SK-N-DZ (cell line): Measurements from ENCODE around the gene ZFR2.
"Not testable (repeated sequence)": the region's sequence is repeated elsewhere in the genome, so short reads cannot be mapped to it uniquely, and the experiment has no call there.

Source experiments
- DNase-seq: peaks from one replicate; pipeline ENCODE4 v3.0.0-alpha.2; 2015; ENCODE audit warnings: low spot score

The ZFR2 gene

DNA sequence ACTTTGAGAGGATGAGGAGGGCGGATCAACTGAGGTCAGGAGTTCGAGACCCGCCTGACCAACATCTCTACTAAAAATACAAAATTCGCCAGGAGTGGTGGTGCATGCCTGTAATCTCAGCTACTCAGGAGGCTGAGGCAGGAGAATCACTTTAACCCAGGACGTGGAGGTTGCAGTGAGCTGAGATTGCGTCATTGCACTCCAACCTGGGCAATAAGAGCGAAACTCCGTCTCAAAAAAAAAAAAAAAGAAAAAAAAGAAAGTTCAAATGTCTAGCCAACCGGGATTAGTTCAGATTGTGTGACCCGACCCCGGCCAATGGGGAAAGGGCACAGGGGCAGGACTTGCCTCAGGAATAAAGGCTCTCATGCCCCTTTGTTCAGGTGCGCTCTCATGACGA lies 5.9 kb upstream of the ZFR2 start:
- not testable (repeated sequence) for DNase-seq

DNA sequence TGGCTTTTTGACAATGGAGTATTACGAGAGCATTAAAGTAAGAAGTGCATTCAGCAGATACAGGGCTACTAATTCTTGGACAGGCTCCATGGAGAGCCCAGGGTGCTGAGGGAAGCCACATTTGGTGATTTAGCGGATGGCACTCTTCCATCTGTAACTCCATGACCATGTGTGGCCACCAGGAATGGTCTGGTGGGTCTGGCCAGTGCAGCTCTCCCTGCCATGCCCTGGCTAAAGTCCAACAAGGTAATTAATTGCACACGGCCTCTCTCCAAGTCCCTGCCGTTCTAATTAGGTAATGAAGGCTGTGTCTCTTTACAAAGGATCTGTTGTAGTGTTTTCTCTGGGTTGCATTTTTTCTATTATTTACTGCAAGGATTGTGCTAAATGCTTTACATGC lies 4.3 kb upstream of the ZFR2 start:
- DNase-seq, result no peak

DNA sequence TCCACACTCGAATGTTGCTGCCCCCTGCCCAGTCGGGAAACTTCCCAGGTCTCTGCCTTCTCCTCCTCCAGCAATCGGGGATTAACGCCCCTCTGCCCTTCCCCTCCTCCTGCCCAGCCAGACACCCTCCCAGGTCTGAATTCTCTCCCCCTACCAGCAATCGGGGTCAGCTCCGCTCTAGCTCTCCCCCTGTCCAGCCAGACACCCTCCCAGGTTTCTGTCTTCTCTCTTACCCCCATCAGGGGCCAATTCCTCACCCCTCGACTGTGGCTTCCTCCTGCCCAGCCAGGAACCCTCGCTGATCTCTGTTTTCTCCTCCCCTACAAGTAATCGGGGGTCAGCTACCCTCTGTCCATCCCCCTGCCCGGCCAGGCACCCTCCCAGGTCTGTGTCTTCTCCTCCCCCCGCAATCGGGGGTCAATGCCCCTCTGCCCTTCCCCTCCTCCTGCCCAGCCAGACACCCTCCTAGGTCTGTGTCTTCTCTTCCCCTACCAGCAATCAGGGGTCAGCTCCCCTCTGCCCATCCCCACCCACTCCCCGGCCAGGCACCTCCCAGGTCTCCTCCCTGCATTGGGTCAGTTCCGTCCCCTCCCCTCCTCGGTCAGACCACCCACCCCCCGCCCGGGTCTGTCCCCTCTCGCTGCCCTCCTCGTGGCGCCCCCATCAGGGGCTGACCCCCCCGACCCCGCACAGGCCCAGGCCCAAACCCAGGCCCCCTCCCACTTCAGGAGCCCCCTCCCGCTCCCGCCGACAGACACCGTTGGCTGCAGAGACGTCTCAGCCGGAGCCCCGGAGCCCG lies 668 bp downstream of the ZFR2 start:
- DNase-seq, result no peak

DNA sequence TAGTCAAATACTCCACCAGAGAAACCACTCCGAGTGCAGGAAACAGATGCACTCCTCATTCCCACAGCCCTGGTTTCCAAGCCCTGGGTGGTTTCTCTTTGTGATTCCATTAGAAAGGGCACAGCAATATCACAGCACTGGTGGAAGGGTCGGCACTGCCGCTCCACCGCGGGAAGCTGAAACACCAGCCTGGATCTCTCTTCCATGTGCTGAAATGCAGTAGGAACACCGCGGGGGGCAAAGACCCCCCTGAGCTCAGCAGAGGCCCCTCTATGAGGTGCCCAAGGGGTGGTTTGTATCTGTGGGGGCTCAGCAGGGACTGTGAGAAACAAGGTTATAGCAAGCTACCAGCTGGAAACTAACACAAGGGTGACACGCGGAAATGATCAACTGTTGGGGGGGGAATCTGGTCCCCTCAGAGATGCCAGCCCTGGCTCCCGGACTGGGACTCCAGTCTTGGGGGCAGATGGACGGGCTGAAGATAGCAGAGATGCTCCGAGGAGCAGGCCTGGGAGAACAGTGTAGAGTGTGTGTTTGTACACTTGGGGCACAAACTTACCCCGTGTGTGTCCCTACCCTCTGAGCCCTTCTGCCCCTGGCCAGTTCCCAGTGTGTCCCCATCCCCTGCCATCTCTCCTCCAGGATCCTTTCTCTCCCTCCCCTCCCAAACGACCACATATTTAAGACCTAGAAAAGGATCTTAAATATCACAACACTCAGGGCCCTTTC lies 1.8 kb downstream of the ZFR2 start:
- no peak for DNase-seq

DNA sequence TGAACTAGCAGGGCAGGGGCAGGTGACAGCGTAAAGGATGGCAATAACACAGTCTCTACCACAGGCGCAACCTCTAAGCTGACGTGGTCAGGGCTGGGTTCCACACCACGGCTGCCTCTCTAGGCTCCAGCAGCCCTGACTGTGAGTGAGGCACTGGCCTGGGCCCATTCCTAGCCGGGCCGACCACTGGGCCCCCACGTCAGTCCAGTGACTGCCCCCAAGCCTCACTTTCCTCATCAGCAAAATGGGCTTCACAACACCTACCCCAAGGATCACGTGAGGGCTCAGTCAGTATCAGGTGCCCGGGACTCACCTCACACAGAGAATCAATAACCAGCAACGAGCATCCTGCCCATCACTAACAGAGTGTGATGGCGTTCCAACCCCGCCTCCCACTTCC lies 5.2 kb downstream of the ZFR2 start:
- no peak for DNase-seq

DNA sequence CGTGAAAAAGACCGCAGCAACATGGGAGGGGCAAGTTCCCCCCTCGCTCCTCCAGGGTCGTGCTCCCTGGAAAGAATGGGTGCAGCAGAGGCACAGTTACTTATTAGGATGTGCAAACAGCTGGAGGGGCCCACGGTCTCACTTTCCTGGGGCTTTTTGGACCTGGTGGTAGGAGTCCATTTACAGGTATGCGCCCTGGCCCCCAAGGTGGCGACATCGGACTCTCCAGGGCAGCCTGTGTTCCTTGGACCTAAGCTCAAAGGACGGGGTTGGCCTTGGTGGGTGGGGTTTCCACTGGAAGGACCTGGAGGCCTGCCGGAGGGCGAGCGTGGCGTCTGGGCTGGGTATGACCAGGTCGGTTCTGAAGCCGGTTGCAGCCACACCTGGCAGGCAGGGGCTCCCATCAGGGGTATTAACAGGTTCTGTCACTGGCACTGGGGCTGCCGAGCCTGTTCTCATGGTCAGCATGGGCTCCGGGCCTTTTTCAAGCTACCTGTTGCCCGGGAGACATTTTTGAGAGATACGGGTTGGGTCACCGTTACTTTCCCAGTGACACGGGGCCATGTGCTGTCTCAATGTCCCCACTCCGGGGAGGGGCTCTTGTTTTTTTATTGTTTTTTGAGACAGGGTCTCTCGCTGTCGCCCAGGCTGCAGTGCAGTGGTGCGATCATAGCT lies 5.9 kb downstream of the ZFR2 start:
- no peak for DNase-seq

DNA sequence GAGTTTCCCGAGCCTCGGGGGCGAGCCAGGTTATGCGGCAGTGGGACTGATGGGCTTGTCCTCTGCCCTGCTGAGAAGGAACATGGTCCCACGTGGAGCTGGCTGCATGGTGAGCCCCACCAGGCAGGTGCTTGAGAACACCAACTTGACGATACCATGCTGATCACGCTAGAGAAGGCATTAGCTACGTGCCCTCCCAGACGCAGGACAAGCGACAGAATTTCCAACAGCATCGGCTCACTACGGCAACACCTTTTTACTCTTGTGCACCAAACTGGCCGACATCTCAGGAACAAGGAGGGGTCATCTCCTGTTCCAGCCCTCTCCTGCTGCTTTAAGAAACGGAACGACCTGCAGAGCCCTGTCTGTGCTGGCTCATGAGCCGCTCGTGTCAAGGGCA lies 8.3 kb downstream of the ZFR2 start:
- DNase-seq, result no peak

DNA sequence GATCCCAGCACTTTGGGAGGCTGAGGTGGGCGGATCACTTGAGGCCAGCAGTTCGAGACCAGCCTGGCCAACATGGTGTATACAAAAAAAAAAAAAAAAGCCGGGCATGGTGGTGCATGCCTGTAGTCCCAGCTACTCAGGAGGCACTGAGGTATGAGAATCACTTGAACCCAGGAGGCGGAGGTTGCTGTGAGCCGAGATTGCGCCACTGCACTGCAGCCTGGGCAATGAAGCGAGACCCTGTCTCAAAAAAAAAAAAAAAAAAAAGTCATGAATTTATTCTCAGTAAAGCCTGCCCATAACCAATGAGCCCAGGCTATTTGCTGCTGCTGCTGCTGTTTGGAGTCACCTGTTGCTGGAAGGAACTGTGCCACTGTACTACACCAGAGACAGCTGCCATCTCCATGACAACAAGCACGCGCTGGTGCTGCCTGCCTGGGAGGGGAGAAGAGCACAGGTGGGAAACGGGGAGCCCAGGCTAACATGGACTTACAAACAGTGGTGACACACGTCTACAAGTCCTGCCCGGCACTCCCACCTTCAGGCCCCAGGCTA lies 11.3 kb downstream of the ZFR2 start:
- DNase-seq, result no peak

DNA sequence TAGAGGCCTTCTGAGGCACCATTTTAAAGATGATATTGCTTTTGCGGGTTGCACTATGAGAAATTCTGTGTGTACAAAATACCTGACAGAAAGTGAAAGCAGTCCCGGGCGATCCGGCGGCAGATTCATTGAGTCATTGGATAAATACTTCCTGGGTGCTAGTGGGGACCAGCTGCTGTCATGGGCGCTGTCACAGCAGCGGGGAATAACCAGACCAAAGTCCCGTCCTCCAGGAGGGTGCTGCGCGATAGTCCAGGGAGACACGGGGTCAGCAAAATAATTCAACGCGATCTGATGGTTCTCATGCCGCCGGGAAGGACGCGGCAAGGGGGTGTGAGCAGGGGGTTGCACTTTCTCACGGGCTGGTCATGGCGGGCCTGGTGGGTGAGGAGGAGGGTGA lies 13.5 kb downstream of the ZFR2 start:
- DNase-seq, result no peak

DNA sequence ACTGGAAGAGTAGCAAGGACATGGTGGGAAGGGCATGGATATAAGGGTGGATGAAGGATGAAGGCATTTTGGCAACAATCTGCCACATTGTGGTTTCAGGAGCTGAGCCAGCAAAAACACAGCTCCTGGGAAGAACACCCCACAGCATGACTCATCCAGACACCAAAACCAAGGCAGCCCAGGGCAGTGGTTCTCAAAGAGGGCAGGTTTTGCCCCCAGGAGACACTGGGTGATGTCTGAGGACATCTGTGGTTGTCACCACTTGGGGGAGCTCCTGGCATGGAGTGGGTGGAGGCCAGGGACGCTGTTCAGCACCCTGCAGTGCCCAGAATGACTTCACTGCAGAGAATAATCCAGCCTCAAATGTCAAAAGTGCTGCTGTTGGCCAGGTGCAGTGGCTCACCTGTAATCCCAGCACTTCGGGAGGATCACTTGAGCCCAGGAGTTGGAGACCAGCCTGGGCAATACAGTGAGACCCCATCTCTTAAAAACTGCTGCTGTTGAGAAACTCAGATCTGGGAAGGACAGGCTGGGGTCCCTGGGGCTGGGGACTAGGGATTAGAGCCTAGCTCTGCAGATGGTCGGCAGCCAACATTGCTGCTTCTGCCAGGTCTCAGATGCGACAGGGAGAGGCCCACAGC lies 16.1 kb downstream of the ZFR2 start:
- DNase-seq, result no peak

DNA sequence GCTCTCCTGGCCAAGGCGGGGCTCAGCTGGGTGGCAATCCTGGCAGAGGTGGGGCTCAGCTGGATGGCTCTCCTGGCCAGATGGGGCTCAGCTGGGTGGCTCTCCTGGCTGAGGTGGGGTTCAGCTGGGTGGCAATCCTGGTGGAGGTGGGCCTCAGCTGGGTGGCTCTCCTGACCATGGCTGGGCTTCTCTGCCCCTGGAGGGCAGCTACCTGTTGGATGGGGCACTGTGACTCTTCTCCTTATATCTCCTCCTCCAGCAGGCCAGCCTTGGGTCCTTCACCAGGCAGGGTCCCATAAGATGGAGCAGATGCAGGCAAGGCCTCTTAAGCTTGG lies 16.7 kb downstream of the ZFR2 start:
- DNase-seq, result no peak

DNA sequence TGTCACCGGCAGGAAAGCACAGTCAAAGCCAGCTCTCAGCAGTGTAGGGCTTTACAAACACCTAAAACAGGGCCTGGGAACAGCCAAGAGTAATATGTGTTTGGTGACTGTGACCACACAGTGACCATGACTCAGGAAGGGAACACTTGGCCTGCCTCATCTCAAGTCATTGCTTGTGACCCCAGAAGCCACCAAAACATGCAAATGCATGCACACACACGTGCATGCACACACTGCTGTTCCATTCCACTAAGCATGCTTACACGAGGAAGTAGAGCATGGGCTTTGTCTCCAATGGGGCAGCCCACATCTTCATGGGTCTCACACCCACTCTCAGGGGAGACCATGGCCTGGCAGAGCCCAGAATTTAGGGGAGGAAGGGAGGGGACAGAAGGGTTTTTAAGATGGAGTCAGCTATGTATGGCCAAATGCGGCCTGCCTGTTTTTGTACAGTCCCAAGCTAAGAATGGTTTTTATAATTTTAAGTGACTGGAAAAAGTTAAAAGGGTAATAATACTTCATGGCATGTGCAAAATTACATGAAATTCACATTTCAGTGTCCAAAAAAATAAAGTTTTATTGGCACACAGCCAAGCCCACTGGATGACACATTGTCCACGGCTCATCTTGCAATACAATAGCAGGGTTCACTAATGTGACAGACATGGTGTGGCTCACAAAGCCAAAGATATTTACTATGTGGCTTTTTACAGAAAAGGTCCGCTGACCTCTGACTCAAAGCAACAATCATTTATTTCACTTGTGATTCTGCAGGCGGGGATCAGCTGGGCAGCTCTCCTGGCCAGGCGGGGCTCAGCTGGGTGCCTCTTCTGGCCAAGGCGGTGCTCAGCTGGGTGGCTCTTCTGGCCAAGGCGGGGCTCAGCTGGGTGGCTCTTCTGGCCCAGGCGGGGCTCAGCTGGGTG lies 17.3 kb downstream of the ZFR2 start:
- no peak for DNase-seq

DNA sequence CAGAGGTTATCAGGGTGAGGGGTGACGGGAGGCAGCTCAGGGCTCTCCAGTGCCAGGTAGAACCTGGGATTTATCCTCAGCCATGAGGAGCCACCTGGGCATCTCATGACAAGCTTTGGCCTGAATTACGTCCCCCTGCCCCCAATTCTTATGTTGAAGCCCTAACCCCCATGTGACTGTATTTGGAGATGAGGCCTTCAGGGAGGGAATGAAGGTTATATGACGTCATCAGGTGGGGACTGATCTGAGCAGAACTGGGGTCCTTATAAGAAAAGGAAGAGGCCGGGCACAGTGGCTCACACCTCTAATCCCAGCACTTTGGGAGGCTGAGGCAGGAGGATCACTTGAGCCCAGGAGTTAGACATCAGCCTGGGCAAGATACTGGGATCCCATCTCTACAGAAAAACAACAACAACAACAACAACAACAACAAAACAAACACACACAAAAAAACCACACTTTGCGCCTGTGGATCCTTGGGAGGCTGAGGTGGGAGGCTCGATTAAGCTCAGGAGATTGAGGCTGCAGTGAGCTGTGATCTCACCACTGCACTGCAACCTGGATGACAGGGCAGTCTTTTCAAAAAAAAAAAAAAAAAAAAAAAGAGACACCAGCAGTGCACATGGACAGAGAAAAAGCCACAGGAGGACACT lies 18.4 kb downstream of the ZFR2 start:
- no peak for DNase-seq

DNA sequence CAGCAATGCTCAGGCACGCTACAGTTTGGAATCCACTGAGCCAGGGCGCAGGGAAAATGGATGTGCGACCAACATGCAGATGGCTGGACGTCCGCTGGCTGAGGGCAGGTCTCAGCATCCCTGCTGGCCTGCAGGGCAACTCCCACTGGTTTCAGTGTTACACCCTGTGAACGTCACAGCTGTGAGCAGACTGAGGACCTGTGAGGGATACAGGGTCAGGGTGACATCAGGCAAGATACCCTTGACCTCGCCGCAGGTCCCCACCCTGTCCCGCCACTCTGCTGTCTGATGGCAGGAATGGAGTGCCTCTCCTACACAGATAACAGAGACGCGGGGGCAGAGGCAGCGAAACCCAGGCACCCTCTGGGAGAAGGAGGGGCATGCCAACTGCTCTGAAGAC lies 19.1 kb downstream of the ZFR2 start:
- no peak for DNase-seq

DNA sequence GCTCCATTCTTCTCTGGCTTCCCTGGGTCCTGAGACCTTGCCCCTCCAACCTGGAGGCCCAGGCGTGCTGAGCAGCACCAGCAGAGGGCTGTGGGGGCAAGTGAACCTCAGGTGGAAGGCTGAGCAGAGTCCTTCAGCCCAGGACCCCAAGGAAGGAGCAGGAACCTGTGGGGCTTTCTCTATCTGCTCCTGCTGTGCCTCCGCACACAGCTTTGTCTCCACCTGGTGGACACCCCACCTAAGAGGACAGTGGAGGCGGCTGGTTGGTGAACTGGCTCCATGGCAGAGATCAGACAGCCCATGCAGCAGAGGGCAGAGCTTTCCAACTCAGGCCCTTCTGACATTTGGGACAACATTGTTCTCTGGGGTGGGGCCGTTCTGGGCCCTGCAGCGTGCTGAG lies 19.7 kb downstream of the ZFR2 start:
- peak; percentile 72 for DNase-seq

DNA sequence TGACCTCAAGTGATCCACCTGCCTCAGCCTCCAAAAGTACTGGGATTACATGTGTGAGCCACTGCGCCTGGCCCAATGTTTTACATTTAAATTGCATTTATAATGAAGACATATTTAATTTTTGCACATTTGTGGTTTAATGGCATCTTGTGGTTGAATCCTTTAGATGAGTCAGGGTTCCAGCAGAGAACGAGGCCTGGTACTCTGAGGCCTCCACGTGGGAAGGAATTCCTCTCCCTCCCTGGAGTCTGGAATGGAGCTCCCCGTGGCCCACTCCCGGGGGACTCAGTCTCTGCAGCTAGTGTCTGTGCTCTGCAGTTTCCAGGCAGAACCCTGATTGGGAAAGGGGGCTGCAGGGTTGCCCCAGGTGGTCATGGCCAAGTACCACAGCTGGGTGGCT lies 24.2 kb downstream of the ZFR2 start:
- DNase-seq, result peak; percentile 42

DNA sequence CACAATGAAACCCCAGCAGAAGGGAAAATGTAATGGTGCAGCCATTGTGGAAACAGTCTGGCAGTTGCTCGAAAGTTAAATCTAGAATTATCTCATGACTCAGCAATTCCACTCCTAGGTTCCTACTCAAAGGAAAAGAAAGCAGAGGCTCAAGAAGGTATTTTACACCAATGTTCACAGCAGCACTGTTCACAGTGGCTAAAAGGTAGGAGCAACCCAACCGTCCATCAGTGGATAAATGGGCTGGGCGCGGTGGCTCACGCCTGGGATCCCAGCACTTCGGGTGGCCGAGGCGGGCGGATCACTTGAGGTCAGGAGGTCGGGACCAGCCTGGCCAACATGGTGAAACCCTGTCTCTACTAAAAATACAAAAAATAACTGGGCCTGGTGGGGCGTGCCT lies 25.9 kb downstream of the ZFR2 start:
- DNase-seq, result no peak

DNA sequence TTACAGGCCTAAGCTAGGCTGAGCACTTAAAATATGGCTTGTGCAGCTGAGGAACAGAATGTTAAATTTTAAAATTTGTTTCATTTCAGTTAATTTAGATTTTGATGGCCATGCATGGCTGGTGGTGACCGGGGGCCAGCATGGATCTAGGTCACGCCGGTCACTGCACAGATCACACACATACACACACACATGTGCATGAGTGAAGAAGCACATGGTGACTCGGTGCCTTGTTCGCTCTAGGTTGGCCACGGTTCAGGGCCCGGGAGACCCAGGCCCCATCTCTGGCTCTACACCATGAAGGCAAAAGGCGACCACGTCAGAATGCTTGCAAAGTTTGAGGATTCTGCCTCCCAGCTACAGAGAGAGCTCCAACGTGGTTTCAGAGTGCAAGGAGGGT lies 28.0 kb downstream of the ZFR2 start:
- no peak for DNase-seq

DNA sequence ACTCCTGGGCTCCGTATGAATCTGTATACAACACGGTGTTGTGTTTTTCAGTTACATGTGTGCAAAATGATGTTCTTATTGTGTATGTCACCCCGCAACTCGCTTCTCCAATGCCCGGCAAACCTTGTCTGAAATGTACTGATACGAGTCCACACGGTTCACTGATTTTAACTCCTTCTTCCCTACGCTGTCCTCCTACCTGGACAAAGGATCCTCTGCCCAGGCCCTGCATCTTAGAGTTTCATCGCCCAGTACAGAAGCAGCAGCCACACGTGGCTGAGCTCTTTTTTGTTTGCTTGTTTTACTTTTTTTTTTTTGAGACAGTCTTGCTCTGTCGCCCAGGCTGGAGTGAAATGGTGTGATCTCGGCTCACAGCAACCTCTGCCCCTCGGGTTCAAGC lies 28.9 kb downstream of the ZFR2 start:
- no peak for DNase-seq

DNA sequence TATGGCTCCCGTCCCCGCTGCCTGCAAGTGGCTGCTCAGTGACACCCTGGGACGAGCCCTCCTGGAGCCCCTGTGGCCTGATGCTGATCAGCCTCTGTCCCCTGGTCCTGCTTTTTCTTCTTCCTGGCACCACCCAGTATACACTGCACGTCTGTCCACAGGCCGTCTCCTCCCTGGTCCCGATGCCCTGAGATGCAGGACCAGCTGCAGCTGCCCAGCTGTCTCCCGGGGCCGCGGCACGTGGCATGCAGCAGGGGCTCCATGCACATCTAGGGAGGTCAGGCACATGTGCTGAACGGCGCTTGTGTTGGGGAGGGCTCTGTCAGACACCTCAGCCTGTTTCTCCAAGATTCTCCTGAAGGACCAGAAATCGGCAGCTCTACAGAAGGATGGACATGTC lies 30.2 kb downstream of the ZFR2 start:
- DNase-seq, result no peak

DNA sequence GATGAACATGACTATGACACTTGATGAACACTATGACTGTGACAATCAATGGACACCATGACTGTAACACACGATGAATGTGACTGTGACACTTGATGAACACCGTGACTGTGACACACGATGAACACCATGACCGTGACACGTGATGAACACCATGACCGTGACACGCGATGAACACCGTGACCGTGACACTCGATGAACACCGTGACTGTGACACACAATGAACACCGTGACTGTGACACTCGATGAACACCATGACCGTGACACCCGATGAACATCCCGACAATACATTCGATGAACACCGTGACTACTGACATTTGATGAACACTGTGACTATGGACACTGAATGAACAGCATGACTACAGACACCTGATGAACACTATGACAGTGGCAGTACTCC lies 30.9 kb downstream of the ZFR2 start:
- DNase-seq, result no peak
